HG03571 (cell line): ENCODE measurements around the gene PSME3IP1.

Experiments
- ATAC-seq: cut with Tn5 transposase; IDR thresholded peaks from one replicate; pipeline ENCODE4 v1.9.1; 2021; ENCODE audit not compliant: unreplicated experiment

The PSME3IP1 gene

GRCh38 chr16:57169327-57169726 is 16.5 kb downstream of the PSME3IP1 start:
- no peak for ATAC-seq

- ATAC-seq: no peak
Measured at GRCh38 chr16:57167953-57168352, 17.9 kb downstream of the PSME3IP1 start.

GRCh38 chr16:57167538-57167937 is 18.3 kb downstream of the PSME3IP1 start:
- ATAC-seq: no peak

DNA sequence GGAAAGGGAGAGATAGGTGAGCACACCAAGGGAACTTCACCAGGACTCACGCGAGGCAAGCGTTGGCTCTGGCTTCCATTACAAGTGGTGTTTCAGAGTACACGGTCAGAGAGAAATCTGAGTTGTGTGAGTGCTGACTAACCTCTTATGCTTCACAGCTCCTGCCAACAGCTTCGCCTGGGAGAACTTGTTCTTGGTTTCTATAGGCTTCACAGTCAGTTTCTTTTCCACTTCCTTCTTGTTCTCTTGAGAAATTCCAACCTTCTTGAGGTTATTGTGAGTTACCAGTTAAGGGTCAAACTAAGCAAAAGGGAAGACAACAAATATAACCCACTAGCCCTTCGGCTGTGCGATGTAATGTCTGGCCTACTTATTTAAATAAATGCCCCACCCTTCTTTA is 18.9 kb downstream of the PSME3IP1 start:
- ATAC-seq: no peak

DNA sequence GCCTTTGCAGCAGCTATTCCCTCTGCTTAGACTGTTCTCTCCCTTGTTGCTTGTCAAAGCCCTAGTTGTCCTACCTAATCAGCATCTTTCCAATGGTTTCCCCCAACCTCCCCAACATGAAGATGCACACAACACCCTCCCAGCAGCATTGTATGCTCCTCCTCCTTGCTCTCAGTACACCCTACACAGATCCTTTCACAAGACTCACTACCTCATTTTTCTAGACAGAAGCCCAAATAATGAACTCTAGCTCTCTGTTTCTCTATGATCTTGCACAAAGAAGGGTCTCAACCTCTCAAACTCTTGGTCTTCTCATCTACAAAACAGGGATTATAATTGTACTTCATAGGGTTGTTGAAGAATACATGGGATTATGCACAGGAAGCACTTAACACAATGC is 19.4 kb downstream of the PSME3IP1 start:
- no peak for ATAC-seq

DNA sequence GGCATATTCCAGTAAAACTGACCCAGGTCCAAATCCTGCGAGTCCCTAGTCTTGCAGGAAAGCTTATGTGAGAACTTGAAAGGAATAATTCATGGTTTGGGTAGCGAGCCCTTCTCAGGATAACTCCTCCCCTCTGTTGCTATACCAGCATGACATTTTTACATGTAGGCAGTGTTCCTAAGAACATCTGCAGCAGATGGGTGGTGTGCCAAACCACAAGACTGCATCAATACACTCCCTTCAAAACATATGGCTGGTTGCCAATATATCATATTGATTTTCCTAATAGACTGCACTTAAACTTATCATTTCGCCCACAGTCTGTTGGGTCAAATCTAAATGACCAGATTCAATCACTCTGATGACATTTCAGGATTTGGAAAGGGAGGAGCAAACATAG is 19.9 kb downstream of the PSME3IP1 start:
- no peak for ATAC-seq

GRCh38 chr16:57165483-57165882 is 20.4 kb downstream of the PSME3IP1 start:
- no peak for ATAC-seq

- ATAC-seq: no peak
Measured at GRCh38 chr16:57163842-57164241, 22.0 kb downstream of the PSME3IP1 start.

- ATAC-seq: no peak
Measured at GRCh38 chr16:57159447-57159846, 26.4 kb downstream of the PSME3IP1 start.

GRCh38 chr16:57157533-57157932 is 28.3 kb downstream of the PSME3IP1 start:
- ATAC-seq: no peak

- ATAC-seq: no peak
Measured at GRCh38 chr16:57156351-57156703, 29.5 kb downstream of the PSME3IP1 start.

- no peak for ATAC-seq
Measured at GRCh38 chr16:57155702-57156350, 30.0 kb downstream of the PSME3IP1 start.

- no peak for ATAC-seq
Measured at GRCh38 chr16:57153841-57154240, 32.0 kb downstream of the PSME3IP1 start.

DNA sequence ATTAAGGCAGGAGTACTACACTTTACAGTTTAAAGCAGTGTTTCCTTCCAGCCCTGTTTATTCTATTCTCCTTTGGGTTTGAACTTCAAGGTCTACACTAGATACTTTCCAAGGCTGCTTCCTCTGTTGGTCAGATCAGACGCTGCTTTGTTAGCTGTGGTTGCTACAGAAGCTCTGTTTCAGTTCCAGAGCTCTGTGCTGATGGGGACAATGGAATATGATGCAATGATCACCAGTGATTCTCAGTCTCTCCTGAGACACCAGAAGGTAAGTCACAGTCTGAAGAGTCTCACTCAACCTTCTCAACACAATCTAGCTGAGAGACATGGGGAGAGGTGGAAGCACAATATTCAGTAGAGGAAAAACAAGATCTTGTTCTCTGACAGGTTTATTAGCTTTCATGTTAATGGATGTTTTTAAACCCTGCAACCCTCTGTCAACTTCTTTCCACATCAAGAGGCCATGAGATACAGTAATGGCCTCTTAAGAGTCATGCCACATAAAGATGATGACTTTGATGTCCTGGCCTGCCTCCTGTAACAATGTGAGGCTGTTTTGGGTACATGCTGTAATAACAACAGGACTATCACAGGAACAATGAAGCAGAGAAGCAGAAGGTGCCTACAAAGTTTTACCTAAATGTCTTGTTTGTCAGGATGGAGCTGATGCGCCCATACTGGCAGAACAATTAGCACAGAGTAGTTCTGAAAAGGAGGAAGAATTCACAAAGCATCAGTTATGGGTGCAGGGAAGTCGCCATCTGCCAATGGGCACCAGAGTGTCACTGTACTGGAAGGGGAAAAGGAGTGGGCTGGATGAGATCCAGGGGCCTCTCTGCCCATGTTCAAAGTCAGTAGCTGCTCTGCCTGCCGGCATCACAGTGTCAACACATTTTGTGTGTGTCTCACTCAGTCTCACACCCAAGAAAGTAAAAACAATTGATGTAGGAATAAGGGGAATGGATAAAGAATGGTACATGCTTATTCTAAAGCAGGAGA is 33.4 kb downstream of the PSME3IP1 start:
- ATAC-seq: no peak

DNA sequence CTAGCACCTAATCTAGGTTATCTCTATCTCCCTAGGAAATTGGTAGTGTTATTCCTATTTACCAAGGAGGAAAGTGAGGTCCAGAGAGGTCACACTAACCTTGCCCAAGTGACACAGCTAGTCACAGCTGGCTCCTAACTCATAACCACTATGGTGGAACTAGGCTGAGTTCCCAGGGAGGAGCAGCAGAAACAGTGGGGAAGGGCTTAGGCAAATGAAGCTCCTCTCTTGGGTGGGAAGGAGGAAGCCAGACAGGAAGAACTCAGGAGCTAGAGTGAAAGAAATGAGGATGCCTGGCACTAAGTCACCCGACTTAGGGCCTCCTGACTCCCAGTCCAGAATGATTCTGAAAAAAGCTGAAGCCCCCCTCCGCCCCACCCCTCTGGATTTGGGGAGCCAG is 34.5 kb downstream of the PSME3IP1 start:
- ATAC-seq: no peak

- ATAC-seq: no peak
Measured at GRCh38 chr16:57150682-57151330, 35.0 kb downstream of the PSME3IP1 start.

DNA sequence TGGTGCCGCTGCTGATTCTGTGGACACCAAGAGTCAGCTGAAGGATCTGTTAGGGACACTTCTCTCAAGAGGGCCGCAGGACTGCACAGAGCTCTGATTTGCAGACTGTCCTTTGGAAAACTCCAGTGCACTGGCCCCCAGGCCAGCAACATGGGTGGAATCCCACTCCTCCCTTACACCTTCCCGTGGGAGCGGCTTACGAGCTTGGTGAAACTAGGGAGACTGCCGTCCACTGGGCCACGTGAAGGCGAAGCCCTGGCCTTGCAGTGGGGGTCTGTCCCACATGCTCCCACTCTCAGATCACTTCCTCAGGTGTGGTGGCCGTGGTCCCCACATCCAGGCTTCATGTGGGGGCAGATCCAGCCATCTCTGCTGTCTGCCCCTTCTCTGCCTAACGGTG is 36.4 kb downstream of the PSME3IP1 start:
- no peak for ATAC-seq

GRCh38 chr16:57148481-57148880 is 37.4 kb downstream of the PSME3IP1 start:
- ATAC-seq: no peak

DNA sequence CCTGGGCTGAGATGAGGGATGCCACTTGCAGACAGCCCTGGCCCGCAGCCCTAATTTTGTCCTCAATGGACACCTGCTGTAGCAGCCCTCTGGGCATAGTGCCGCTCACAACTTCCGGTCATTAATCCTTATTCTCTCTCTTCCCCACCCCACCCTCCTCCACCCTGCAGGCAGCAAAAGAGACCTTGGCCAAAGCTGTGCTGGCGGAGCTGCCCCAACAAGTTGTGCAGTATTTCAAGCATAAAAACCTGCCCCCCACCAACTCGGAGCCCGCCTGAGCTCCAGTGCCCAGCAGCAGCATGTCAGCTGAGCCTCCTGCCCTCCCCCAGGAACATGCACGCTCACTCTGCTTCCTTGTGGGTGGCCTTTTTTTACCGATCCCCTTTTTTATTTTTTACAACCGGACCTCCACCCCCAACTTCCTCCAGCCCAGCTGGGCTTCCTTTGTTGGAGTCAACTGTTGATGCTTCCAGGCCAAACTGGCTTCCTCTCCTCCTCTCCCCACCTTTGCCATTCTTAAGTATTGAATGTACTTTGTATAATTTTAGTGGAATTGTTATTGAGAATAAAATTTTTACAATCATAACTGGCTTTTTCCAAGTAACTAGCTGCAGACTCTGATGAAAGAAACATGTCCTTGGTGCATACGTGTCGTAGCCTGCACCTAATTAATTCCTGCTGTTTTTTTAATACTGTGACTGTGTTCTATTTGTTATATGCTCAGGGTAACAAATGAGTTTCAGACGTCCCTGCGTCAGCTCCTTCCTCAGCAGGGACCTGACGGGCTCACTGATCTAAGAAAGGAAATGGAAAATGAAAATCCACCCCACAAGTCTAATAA is 38.2 kb downstream of the PSME3IP1 start:
- no peak for ATAC-seq

- no peak for ATAC-seq
Measured at GRCh38 chr16:57146735-57147134, 39.1 kb downstream of the PSME3IP1 start.
